H1 (cell line): ENCODE data around the gene VGLL4. TPM values are rescaled to one million over a fixed set of nuclear protein-coding genes. Genes with fewer than 3 reads are reported as not detected.

Source experiments
- BCL11A ChIP-seq, 2 experiments: IDR thresholded peaks; one replicate each; pipeline ENCODE4 v1.6.1; 2011; ENCODE audit warnings: low read depth in 2 of 2, low read length in 2 of 2, mild to moderate bottlenecking in 2 of 2
- EZH2 ChIP-seq: fragments of 200-600 bp; sonication (generic); IDR thresholded peaks from 2 replicates; pipeline ENCODE4 v1.7.1; 2012; ENCODE audit warnings: low read depth, mild to moderate bottlenecking, moderate library complexity, low read length, inconsistent platforms; ENCODE audit not compliant: severe bottlenecking
- JUN ChIP-seq: IDR thresholded peaks from 2 replicates; pipeline ENCODE4 v1.6.1; 2011; ENCODE audit warnings: low read depth, mild to moderate bottlenecking, improper control_type of control experiment, low read length
- polyA plus RNA-seq, 7 experiments: library from polyadenylated mRNA; depleted of rRNA in 3 of 7; stranded (reverse) in 5 of 7; unstranded in 2 of 7; fragments of >200 nt in 5 of 7; fragments of 200-250 nt in 2 of 7; gene quantifications; 1 replicate in 5 of 7; 2 replicates in 1 of 7; 4 replicates in 1 of 7; pipeline versions ENCODE4 v1.2.1 to v1.2.3, GENCODE V29; 2011 to 2013; ENCODE audit warnings: missing spikeins in 2 of 7, mixed read lengths in 2 of 7
- total RNA-seq: library from RNA; stranded (reverse); fragmentation: NEBNext Ultra II Directional; extraction: Animal tissue kit (Norgen Biotek cat#: 25700); gene quantifications from 2 replicates; pipeline ENCODE4 v1.2.1, GENCODE V29; 2021
- TF ChIP-seq, protein P1 (sequence below): fragments of 300-600 bp; sonication (generic); IDR thresholded peaks from 2 replicates; pipeline ENCODE4 v1.7.1; 2012; ENCODE audit warnings: low read length, moderate library complexity, mild to moderate bottlenecking, inconsistent platforms; ENCODE audit not compliant: insufficient replicate concordance
- TF ChIP-seq, protein P2 (sequence below): IDR thresholded peaks from 2 replicates; pipeline ENCODE4 v1.6.1; 2012; ENCODE audit warnings: inconsistent platforms

Gene VGLL4
- total and polyA plus RNA-seq, 2 of the 8 experiments (the other 6 are each of a cell fraction or from before 2014, with no cell fraction given) = 45.1 to 50.0 TPM

DNA sequence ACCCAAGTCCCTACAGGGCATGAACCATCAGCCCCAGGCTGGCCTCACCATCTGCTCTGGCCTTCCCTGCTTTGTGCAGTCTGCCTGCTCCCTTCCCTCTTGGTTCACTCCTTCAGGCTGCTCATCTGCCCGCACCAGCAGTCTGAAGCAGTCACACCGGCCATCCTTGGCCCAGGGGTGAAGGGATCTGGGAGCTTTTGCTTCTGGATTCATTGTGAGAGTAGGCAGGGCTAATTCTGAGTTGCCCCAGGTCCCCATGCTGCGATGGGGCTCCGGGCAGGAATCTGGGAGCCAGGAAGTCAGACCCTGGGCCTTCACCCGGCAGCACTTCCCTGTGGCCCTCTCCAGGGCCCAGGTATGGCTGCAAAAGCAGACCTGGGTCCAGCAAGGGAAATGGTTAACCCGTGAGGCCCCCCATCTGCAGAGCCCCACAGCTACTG is 99.7 kb downstream of the VGLL4 start (continued):
- TF ChIP-seq, protein P1, sequence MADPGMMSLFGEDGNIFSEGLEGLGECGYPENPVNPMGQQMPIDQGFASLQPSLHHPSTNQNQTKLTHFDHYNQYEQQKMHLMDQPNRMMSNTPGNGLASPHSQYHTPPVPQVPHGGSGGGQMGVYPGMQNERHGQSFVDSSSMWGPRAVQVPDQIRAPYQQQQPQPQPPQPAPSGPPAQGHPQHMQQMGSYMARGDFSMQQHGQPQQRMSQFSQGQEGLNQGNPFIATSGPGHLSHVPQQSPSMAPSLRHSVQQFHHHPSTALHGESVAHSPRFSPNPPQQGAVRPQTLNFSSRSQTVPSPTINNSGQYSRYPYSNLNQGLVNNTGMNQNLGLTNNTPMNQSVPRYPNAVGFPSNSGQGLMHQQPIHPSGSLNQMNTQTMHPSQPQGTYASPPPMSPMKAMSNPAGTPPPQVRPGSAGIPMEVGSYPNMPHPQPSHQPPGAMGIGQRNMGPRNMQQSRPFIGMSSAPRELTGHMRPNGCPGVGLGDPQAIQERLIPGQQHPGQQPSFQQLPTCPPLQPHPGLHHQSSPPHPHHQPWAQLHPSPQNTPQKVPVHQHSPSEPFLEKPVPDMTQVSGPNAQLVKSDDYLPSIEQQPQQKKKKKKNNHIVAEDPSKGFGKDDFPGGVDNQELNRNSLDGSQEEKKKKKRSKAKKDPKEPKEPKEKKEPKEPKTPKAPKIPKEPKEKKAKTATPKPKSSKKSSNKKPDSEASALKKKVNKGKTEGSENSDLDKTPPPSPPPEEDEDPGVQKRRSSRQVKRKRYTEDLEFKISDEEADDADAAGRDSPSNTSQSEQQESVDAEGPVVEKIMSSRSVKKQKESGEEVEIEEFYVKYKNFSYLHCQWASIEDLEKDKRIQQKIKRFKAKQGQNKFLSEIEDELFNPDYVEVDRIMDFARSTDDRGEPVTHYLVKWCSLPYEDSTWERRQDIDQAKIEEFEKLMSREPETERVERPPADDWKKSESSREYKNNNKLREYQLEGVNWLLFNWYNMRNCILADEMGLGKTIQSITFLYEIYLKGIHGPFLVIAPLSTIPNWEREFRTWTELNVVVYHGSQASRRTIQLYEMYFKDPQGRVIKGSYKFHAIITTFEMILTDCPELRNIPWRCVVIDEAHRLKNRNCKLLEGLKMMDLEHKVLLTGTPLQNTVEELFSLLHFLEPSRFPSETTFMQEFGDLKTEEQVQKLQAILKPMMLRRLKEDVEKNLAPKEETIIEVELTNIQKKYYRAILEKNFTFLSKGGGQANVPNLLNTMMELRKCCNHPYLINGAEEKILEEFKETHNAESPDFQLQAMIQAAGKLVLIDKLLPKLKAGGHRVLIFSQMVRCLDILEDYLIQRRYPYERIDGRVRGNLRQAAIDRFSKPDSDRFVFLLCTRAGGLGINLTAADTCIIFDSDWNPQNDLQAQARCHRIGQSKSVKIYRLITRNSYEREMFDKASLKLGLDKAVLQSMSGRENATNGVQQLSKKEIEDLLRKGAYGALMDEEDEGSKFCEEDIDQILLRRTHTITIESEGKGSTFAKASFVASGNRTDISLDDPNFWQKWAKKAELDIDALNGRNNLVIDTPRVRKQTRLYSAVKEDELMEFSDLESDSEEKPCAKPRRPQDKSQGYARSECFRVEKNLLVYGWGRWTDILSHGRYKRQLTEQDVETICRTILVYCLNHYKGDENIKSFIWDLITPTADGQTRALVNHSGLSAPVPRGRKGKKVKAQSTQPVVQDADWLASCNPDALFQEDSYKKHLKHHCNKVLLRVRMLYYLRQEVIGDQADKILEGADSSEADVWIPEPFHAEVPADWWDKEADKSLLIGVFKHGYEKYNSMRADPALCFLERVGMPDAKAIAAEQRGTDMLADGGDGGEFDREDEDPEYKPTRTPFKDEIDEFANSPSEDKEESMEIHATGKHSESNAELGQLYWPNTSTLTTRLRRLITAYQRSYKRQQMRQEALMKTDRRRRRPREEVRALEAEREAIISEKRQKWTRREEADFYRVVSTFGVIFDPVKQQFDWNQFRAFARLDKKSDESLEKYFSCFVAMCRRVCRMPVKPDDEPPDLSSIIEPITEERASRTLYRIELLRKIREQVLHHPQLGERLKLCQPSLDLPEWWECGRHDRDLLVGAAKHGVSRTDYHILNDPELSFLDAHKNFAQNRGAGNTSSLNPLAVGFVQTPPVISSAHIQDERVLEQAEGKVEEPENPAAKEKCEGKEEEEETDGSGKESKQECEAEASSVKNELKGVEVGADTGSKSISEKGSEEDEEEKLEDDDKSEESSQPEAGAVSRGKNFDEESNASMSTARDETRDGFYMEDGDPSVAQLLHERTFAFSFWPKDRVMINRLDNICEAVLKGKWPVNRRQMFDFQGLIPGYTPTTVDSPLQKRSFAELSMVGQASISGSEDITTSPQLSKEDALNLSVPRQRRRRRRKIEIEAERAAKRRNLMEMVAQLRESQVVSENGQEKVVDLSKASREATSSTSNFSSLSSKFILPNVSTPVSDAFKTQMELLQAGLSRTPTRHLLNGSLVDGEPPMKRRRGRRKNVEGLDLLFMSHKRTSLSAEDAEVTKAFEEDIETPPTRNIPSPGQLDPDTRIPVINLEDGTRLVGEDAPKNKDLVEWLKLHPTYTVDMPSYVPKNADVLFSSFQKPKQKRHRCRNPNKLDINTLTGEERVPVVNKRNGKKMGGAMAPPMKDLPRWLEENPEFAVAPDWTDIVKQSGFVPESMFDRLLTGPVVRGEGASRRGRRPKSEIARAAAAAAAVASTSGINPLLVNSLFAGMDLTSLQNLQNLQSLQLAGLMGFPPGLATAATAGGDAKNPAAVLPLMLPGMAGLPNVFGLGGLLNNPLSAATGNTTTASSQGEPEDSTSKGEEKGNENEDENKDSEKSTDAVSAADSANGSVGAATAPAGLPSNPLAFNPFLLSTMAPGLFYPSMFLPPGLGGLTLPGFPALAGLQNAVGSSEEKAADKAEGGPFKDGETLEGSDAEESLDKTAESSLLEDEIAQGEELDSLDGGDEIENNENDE = no peak
- TF ChIP-seq, protein P2, sequence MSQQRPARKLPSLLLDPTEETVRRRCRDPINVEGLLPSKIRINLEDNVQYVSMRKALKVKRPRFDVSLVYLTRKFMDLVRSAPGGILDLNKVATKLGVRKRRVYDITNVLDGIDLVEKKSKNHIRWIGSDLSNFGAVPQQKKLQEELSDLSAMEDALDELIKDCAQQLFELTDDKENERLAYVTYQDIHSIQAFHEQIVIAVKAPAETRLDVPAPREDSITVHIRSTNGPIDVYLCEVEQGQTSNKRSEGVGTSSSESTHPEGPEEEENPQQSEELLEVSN = no peak
- TF ChIP-seq EZH2 (no peak), JUN (no peak), BCL11A (IDR thresholded peaks at IDR 0.05; ENCODE audit: low read depth in 2 of 2, low read length in 2 of 2) (no peak)
